HG03457 (cell line): Measurements from ENCODE around the gene TNFRSF13B.
"Not testable (repeated sequence)": the region's sequence is repeated elsewhere in the genome, so short reads cannot be mapped to it uniquely, and the experiment has no call there.

Source experiments
- ATAC-seq: cut with Tn5 transposase; IDR thresholded peaks from one replicate; pipeline ENCODE4 v1.9.1; 2021; ENCODE audit warnings: moderate number of reproducible peaks; ENCODE audit not compliant: unreplicated experiment

Gene TNFRSF13B

GRCh38 chr17:16927641-16928321 lies 44.1 kb downstream of the TNFRSF13B start:
- ATAC-seq, result no peak

- ATAC-seq, result no peak
These were observed 45.1 kb downstream of the TNFRSF13B start for GRCh38 chr17:16926571-16927451.

- no peak for ATAC-seq
These were observed 45.8 kb downstream of the TNFRSF13B start for GRCh38 chr17:16926061-16926511.

- ATAC-seq, result no peak
These were observed 46.4 kb downstream of the TNFRSF13B start for GRCh38 chr17:16925461-16926060.

GRCh38 chr17:16924696-16925440 lies 47.0 kb downstream of the TNFRSF13B start:
- no peak for ATAC-seq

- no peak for ATAC-seq
These were observed 47.8 kb downstream of the TNFRSF13B start for GRCh38 chr17:16923904-16924695.

GRCh38 chr17:16923097-16923903 lies 48.6 kb downstream of the TNFRSF13B start:
- no peak for ATAC-seq

- ATAC-seq, result no peak
These were observed 49.4 kb downstream of the TNFRSF13B start for GRCh38 chr17:16922386-16923096.

GRCh38 chr17:16921451-16921850 lies 50.5 kb downstream of the TNFRSF13B start:
- not testable (repeated sequence) for ATAC-seq

- no peak for ATAC-seq
These were observed 51.3 kb downstream of the TNFRSF13B start for GRCh38 chr17:16920628-16921020.

GRCh38 chr17:16919663-16920627 lies 52.0 kb downstream of the TNFRSF13B start:
- ATAC-seq, result no peak

- ATAC-seq, result no peak
These were observed 53.5 kb downstream of the TNFRSF13B start for GRCh38 chr17:16918443-16918842.

GRCh38 chr17:16917671-16918394 lies 54.1 kb downstream of the TNFRSF13B start:
- no peak for ATAC-seq

GRCh38 chr17:16916557-16916920 lies 55.4 kb downstream of the TNFRSF13B start:
- no peak for ATAC-seq

GRCh38 chr17:16915752-16916556 lies 56.0 kb downstream of the TNFRSF13B start:
- ATAC-seq, result no peak

GRCh38 chr17:16913463-16913862 lies 58.5 kb downstream of the TNFRSF13B start:
- ATAC-seq, result no peak
